Adipocyte (in vitro differentiated cells): Measurements from ENCODE around the gene UGT1A9.

Experiments used
- DNase-seq: peaks from one replicate; pipeline ENCODE4 v3.0.0-alpha.2; 2015; ENCODE audit warnings: low read depth
- H3K27me3 ChIP-seq: replicated peaks from 2 replicates; pipeline ENCODE4 v1.7.0; 2013; ENCODE audit warnings: mild to moderate bottlenecking, low read length, moderate library complexity; ENCODE audit not compliant: control insufficient read depth, insufficient read depth
- H3K36me3 ChIP-seq: 2 replicates; pipeline ENCODE4 v1.7.0; 2013; ENCODE audit warnings: low read length, mild to moderate bottlenecking, moderate library complexity; ENCODE audit not compliant: control insufficient read depth, insufficient read depth, severe bottlenecking
- H3K4me1 ChIP-seq: 2 replicates; pipeline ENCODE4 v1.7.0; 2013; ENCODE audit warnings: mild to moderate bottlenecking, low read length, moderate library complexity; ENCODE audit not compliant: control insufficient read depth, insufficient read depth
- H3K4me3 ChIP-seq: 2 replicates; pipeline ENCODE4 v1.7.0; 2013; ENCODE audit warnings: mild to moderate bottlenecking, low read length, moderate library complexity
- H3K9ac ChIP-seq: 2 replicates; pipeline ENCODE4 v1.7.0; 2013; ENCODE audit warnings: mild to moderate bottlenecking, low read length, moderate library complexity
- H3K9me3 ChIP-seq: 2 replicates; pipeline ENCODE4 v1.7.0; 2013; ENCODE audit warnings: mild to moderate bottlenecking, low read length, moderate library complexity; ENCODE audit not compliant: control insufficient read depth

Gene UGT1A9

DNA sequence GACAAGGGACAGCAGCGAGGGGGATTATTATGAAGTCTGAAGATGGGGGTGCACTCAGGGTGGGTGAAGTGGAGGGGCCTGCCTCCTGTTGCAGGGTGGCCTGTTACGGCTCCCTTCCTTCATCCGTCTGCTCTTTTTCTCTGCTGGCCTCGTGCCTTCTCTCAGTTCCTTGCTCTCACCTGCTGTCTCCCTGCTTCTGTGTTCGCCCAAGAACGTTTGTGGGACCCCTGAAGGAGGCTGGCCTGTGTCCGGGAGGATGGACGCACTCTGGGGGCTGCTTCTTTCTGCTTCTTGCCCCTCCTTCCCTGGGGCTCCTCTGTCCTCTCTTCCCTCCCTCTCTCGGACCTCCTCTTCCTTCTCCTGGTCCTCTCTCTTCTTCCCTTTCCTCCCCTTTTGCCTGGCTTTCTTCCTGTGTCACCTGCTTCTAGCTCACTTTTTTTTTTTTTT lies 120.2 kb downstream of the UGT1A9 start:
- no peak for DNase-seq
- Histone ChIP-seq H3K9me3 (no peaks in the 10 kb centered on the region), H3K4me3 (no peak overlapping the region), H3K27me3 (peaks cover 10% of the 10 kb centered on the region), H3K9ac (no peak overlapping the region), H3K4me1 (no peaks in the 10 kb centered on the region), H3K36me3 (no peaks in the 10 kb centered on the region)

DNA sequence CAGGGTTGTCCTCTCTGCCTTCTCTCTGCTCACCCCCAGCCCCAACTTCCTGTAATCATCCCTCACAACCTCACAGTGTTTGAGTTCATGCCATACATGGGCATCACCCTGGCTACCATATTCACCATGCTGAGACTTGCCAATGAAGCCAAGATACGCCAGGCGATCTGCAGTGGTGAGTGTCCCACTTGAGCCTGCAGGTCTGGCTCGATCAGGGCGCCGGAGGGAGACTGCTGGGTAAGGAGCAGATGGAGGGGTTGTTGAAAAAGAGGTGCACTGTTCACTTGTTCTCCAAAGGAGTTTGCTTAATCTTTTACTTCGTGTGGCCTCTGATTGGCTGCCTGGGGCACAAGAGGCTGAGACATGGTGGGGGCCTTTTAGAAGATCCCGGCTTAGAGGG lies 121.0 kb downstream of the UGT1A9 start:
- Histone ChIP-seq H3K4me3 (no peak overlapping the region), H3K4me1 (no peaks in the 10 kb centered on the region)
- DNase-seq: no peak

GRCh38 chr2:233793465-233794127 lies 121.9 kb downstream of the UGT1A9 start:
- no peak overlapping the region for H3K4me3 ChIP-seq
- no peak overlapping the region for H3K9ac ChIP-seq
- peaks cover 16% of the 10 kb centered on the region for H3K27me3 ChIP-seq
- no peaks in the 10 kb centered on the region for H3K36me3 ChIP-seq
- no peaks in the 10 kb centered on the region for H3K9me3 ChIP-seq
- DNase-seq: no peak
- no peaks in the 10 kb centered on the region for H3K4me1 ChIP-seq

More for the DNA sequence above, 121.0 kb downstream of the UGT1A9 start:
- H3K36me3 ChIP-seq: no peaks in the 10 kb centered on the region
- no peaks in the 10 kb centered on the region for H3K9me3 ChIP-seq
- H3K27me3 ChIP-seq: peaks cover 10% of the 10 kb centered on the region
- no peak overlapping the region for H3K9ac ChIP-seq

GRCh38 chr2:233794128-233794658 lies 122.5 kb downstream of the UGT1A9 start:
- Histone ChIP-seq H3K36me3 (no peaks in the 10 kb centered on the region), H3K9ac (no peak overlapping the region), H3K4me3 (no peak overlapping the region), H3K4me1 (no peaks in the 10 kb centered on the region), H3K9me3 (no peaks in the 10 kb centered on the region), H3K27me3 (peaks cover 22% of the 10 kb centered on the region)
- DNase-seq: no peak

DNA sequence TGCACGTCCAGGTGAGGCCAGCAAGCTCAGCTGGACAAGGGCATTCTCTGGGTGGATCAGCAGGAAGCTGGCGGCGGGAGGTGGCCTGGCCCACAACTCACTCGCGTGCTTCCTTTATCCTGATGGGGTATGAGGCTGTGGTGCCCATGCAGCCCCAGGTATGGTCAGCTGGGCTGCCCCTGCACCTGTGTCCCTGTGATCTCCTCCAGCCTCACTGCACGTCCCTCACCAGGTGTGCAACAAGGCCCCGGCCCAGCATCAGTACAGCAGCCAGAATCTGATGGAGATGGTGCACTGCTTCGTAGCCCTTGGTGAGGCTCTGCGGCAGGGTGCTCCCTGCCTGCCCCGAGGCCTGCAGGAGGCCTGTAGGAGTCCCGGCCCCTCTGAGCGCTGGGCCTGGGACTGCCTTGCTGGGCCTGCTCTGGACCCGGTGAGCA lies 124.1 kb downstream of the UGT1A9 start:
- DNase-seq: no peak
- Histone ChIP-seq H3K27me3 (peaks cover 27% of the 10 kb centered on the region), H3K4me3 (no peak overlapping the region)

DNA sequence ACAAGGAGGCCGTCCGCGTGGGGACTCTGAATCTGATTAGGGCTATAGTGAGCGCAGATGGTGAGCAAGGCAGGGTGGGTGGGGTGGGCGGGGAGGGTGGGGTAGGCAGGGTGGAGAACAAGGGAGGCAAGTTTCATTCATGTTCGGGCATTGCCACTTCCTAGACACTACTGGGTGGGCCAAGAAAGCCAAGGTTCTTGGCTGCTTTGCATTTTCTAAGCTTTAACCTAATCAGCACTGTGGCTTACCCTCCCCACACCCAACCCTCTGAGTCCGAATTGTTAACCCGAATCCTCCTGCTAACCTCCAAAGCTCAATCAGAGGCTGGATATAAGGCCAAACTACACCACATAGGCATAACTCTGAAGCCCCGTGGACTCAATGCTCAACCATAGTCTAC lies 124.6 kb downstream of the UGT1A9 start:
- Histone ChIP-seq H3K9me3 (no peaks in the 10 kb centered on the region), H3K36me3 (no peaks in the 10 kb centered on the region), H3K27me3 (peaks cover 27% of the 10 kb centered on the region), H3K9ac (no peak overlapping the region), H3K4me1 (no peaks in the 10 kb centered on the region), H3K4me3 (no peak overlapping the region)
- DNase-seq: no peak

More for the DNA sequence above, 124.1 kb downstream of the UGT1A9 start:
- Histone ChIP-seq H3K36me3 (no peaks in the 10 kb centered on the region), H3K4me1 (no peaks in the 10 kb centered on the region), H3K9ac (no peak overlapping the region), H3K9me3 (no peaks in the 10 kb centered on the region)

GRCh38 chr2:233798335-233799086 lies 126.8 kb downstream of the UGT1A9 start:
- H3K36me3 ChIP-seq: no peaks in the 10 kb centered on the region
- no peaks in the 10 kb centered on the region for H3K4me1 ChIP-seq
- no peaks in the 10 kb centered on the region for H3K9me3 ChIP-seq
- no peak overlapping the region for H3K9ac ChIP-seq
- peaks cover 32% of the 10 kb centered on the region for H3K27me3 ChIP-seq
- DNase-seq: no peak
- H3K4me3 ChIP-seq: no peak overlapping the region

GRCh38 chr2:233799087-233799665 lies 127.5 kb downstream of the UGT1A9 start:
- Histone ChIP-seq H3K4me1 (no peaks in the 10 kb centered on the region), H3K9ac (no peak overlapping the region), H3K4me3 (no peak overlapping the region), H3K36me3 (no peaks in the 10 kb centered on the region), H3K27me3 (peaks cover 32% of the 10 kb centered on the region), H3K9me3 (no peaks in the 10 kb centered on the region)
- no peak for DNase-seq

- no peaks in the 10 kb centered on the region for H3K36me3 ChIP-seq
- no peaks in the 10 kb centered on the region for H3K4me1 ChIP-seq
- H3K9me3 ChIP-seq: no peaks in the 10 kb centered on the region
- H3K9ac ChIP-seq: no peak overlapping the region
- H3K4me3 ChIP-seq: no peak overlapping the region
- no peak for DNase-seq
- peaks cover 32% of the 10 kb centered on the region for H3K27me3 ChIP-seq
Observed at GRCh38 chr2:233799716-233800115, 128.0 kb downstream of the UGT1A9 start.

- H3K9ac ChIP-seq: no peak overlapping the region
- no peak for DNase-seq
Observed at GRCh38 chr2:233800208-233800607, 128.5 kb downstream of the UGT1A9 start.

More at GRCh38 chr2:233800208-233800607, 128.5 kb downstream of the UGT1A9 start:
- Histone ChIP-seq H3K4me1 (no peaks in the 10 kb centered on the region), H3K36me3 (no peaks in the 10 kb centered on the region), H3K9me3 (no peaks in the 10 kb centered on the region), H3K4me3 (no peak overlapping the region), H3K27me3 (peaks cover 32% of the 10 kb centered on the region)
